Measurements from ENCODE around the gene EXOC2.

DNA sequence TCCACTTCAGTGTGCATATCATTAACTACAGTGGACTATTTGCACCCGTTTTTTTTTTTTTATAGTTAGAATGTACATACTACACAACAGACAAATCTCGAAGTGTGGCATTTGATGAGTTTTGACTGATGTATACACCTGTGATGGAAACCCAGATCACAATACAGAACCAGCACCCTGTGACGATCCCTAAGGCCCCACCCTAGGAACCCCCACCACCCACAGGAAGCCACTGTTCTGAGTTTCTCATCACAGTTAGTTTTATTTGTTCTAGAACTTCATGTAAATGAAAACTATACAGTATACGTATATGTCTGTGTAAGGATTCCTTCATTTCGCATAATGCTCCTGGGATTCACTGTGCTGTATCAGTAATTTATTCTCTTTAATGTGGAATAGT lies 198.5 kb downstream of the EXOC2 start:
- TF ChIP-seq POLR2AphosphoS5 (IDR thresholded peaks at IDR 0.05; ENCODE audit: low read depth, low read length) (no peak), GABPA (IDR thresholded peaks at IDR 0.05; ENCODE audit: low read depth, low read length) (no peak), GABPA (CRISPR knock-in tag; IDR thresholded peaks at IDR 0.05; ENCODE audit: low read depth) (no peak), AHR (CRISPR knock-in tag; IDR thresholded peaks at IDR 0.05) (no peak), RCOR2 (CRISPR knock-in tag; IDR thresholded peaks at IDR 0.05) (no peak), ZNF331 (CRISPR knock-in tag; IDR thresholded peaks at IDR 0.05) (no peak), TEAD2 (CRISPR knock-in tag; IDR thresholded peaks at IDR 0.05) (no peak), MEIS1 (CRISPR knock-in tag; IDR thresholded peaks at IDR 0.05; ENCODE audit: borderline replicate concordance) (no peak), RFX5 (IDR thresholded peaks at IDR 0.05; ENCODE audit: low read depth, low read length) (no peak), HDAC6 (IDR thresholded peaks at IDR 0.05; ENCODE audit: low read depth, low read length) (no peak), POLR2A (IDR thresholded peaks at IDR 0.05; ENCODE audit: insufficient read depth in 1 of 2, low read depth in 2 of 2, low read length in 2 of 2) (no peak)
- TF ChIP-seq, protein P1, sequence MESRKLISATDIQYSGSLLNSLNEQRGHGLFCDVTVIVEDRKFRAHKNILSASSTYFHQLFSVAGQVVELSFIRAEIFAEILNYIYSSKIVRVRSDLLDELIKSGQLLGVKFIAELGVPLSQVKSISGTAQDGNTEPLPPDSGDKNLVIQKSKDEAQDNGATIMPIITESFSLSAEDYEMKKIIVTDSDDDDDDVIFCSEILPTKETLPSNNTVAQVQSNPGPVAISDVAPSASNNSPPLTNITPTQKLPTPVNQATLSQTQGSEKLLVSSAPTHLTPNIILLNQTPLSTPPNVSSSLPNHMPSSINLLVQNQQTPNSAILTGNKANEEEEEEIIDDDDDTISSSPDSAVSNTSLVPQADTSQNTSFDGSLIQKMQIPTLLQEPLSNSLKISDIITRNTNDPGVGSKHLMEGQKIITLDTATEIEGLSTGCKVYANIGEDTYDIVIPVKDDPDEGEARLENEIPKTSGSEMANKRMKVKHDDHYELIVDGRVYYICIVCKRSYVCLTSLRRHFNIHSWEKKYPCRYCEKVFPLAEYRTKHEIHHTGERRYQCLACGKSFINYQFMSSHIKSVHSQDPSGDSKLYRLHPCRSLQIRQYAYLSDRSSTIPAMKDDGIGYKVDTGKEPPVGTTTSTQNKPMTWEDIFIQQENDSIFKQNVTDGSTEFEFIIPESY (CRISPR knock-in tag; IDR thresholded peaks at IDR 0.05): no peak

All from HepG2 (cell line).